COLO668 (cell line): ENCODE results near the gene MED13.
"Not testable (repeated sequence)": the region's sequence is repeated elsewhere in the genome, so short reads cannot be mapped to it uniquely, and the experiment has no call there.

Experiments used
- DNase-seq: peaks from one replicate; lab custom pipeline; 2025; ENCODE audit not compliant: unreplicated experiment; lab: John Stamatoyannopoulos, UW

Gene MED13

DNA sequence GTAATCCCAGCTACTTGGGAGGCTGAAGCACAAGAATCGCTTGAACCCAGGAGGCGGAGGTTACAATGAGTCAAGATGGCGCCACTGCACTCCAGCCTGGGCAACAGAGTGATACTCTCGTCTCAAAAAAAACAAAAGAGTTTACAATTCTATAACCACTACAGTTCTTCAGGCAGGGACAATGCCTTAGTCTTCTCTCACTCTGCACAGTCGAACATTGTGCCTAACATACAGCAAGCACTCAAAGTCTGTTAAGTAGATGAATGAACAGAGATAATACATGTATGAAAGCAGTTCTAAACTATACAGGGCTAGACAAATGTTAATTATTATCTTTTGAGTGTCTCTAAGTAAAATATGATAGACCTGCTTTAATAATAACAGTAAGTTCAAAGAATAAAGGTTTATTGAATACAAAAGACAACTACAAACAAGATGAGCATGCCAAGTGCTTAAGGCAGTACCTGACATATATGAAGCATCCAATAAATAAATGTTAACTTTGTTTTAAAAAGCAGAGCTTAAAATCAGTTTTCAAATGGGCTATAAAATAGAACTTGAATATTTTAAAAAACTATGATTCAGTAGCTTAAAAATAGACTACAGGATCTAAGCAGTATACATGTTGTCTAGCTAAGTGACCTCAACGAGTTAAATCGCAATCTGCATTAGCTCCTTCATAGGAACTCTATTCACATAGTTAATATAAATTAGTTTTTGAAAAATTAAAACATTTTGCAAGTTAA, 156.6 kb downstream of the MED13 start:
- no peak for DNase-seq

- DNase-seq: no peak
These were observed 157.7 kb downstream of the MED13 start for GRCh38 chr17:61907361-61907760.

DNA sequence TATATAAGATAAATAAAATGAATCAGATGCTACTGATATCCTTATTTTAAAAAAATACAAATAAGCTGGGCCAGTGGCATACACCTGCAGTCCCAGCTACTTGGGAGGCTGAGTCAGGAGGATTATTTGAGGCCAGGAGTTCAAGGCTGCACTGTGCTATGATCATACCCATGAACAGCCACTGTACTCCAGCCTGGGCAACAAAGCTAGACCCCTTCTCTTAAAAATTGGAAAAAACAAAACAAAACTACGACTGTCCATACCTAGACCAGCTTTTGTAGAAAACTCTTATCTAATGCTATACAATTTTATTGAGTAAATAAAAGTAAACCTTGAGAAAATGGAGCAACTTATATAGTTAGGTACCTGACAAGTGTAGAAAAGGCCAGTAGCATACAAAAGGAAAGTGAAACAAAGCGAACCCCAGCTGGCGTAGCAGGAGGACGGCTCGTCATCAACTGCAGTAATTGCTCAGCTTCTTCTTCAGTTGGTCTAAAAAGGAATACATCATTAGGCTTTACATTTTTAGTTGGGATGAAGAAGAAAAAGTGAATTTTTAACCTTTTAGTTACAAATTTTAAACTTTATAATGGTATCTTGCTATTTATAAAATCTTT, 160.9 kb downstream of the MED13 start:
- no peak for DNase-seq

GRCh38 chr17:61903251-61903650, 161.8 kb downstream of the MED13 start:
- DNase-seq: no peak

GRCh38 chr17:61897548-61898180, 167.4 kb downstream of the MED13 start:
- no peak for DNase-seq

- no peak for DNase-seq
These were observed 169.7 kb downstream of the MED13 start for GRCh38 chr17:61895391-61895790.

- not testable (repeated sequence) for DNase-seq
These were observed 170.8 kb downstream of the MED13 start for GRCh38 chr17:61894310-61894709.
